Measurements from ENCODE around the gene IL12RB1.

The IL12RB1 gene

DNA sequence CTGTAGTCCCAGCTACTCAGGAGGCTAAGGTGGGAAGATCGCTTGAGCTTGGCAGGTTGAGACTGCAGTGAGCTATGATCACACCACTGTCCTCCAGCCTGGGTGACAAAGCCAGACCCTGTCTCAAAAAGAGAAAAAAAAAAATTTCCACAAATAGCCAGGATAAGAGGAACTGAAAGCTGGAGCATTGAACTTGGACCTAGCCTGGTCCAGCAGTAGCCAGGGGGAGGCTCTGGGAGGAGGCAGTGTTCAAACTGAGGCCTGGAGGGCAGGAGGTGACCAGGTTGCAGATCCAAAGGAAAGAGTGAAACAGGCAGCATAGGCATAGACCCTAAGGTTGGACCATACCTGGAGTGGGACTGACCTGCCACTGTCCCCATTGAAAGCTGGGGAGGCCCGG lies 39.4 kb upstream of the IL12RB1 start:
- no peak for TF ChIP-seq ZFX (IDR thresholded peaks at IDR 0.05; ENCODE audit: borderline replicate concordance)
- TF ChIP-seq, protein P1, sequence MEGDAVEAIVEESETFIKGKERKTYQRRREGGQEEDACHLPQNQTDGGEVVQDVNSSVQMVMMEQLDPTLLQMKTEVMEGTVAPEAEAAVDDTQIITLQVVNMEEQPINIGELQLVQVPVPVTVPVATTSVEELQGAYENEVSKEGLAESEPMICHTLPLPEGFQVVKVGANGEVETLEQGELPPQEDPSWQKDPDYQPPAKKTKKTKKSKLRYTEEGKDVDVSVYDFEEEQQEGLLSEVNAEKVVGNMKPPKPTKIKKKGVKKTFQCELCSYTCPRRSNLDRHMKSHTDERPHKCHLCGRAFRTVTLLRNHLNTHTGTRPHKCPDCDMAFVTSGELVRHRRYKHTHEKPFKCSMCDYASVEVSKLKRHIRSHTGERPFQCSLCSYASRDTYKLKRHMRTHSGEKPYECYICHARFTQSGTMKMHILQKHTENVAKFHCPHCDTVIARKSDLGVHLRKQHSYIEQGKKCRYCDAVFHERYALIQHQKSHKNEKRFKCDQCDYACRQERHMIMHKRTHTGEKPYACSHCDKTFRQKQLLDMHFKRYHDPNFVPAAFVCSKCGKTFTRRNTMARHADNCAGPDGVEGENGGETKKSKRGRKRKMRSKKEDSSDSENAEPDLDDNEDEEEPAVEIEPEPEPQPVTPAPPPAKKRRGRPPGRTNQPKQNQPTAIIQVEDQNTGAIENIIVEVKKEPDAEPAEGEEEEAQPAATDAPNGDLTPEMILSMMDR (IDR thresholded peaks at IDR 0.05): no peak
- H3K27ac ChIP-seq: no peak overlapping the region

DNA sequence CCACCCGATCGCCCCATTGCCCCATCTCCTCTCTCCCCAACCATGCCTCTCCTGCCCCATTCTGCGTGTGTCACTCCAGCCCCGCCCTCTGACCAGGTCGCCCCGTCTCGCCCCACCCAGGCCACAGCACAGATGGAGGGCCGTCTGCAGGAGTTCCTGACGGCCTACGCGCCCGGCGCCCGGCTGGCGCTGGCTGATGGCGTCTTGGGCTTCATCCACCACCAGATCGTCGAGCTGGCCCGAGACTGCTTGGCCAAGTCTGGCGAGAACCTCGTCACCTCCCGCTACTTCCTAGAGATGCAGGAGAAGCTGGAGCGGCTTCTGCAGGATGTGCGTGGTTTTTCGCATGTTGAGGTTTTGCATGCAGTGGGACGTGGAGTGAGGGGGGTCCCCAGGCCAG lies 37.1 kb upstream of the IL12RB1 start:
- no peak overlapping the region for H3K27ac ChIP-seq
- TF ChIP-seq ZFX (IDR thresholded peaks at IDR 0.05; ENCODE audit: borderline replicate concordance): no peak
- TF ChIP-seq, protein P1 (IDR thresholded peaks at IDR 0.05): no peak

DNA sequence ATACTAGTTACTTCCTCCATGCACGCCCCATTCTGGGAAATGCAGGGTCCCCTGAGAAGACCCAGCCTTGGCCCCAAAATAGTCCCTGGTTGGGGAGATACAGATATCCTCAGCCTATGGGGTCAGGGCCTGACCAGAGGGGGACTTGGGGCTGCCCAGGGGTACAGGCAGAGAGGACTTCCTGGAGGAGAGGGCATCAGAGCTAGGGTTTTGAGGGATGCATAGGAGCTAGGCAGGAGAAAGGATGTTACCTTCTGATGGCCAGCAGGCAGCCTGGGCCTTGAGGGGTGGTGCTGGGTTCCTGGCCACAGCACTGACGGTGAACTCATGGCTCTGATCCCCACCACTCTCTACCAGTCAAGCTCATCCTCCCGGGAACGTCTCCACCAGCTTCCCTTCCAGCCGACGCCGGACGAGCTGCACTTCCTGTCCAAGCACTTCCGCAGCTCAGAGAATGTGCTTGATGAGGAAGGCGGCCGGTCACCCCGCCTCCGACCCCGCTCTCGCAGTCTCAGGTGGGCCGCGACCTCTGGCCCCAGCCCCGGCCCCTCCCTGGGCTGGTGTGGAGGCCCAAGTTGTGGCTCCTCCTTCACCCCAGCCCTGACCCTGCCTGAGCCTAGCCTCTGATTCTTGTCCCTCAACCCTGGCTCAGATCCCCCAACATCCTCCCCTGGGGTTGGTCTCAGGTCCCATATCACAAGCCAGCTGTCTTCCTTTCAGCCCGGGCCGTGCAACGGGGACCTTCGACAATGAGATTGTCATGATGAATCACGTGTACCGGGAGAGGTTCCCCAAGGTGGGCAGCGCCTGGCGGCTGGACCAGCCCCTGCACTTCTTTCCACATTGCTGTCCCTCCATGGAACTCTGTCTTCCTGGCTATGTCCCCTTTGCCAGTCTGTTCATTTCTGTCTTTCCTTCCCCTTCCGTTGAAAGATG lies 36.4 kb upstream of the IL12RB1 start:
- no peak for TF ChIP-seq ZFX (IDR thresholded peaks at IDR 0.05; ENCODE audit: borderline replicate concordance)
- TF ChIP-seq, protein P1 (IDR thresholded peaks at IDR 0.05): no peak
- H3K27ac ChIP-seq: no peak overlapping the region

DNA sequence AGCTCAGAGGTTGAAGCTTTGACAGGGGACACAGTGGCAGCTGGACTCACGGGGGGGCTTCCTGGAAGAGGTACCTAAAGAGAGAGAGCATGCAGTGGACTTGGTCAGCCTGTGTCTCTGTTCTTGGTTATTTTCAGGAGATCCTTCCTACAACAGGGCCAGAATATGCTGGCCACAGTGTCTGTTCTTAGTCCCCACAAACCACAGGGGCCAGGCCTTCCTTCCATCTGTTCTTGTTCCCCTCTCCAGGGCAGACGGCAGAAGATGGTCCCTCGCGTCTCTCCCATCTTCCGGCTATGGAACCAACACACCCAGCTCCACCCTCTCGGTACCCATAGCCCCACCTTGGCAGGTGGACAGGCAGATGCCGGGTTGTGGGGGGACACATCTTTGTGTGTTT lies 35.7 kb upstream of the IL12RB1 start:
- TF ChIP-seq ZFX (IDR thresholded peaks at IDR 0.05; ENCODE audit: borderline replicate concordance): no peak
- TF ChIP-seq, protein P1 (IDR thresholded peaks at IDR 0.05): no peak
- no peak overlapping the region for H3K27ac ChIP-seq

DNA sequence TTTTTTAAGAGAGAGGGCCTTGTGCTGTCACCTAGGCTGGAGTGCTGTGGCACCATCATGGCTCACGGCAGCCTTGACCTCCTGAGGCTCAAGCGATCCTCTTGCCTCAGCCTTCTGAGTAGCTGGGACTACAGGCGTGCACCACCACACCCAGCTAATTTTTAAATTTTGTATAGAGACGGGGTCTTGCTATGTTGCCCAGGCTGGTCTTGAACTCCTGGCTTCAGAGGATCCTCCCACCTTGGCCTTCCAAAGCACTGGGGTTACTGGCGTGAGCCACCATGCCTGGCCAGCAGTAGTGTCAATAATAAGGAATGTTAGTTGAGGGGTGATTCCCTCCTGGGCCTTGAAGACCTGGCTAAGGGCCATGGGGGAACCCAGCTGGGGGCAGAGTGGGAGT lies 34.4 kb upstream of the IL12RB1 start:
- no peak overlapping the region for H3K27ac ChIP-seq
- TF ChIP-seq ZFX (IDR thresholded peaks at IDR 0.05; ENCODE audit: borderline replicate concordance): no peak
- TF ChIP-seq, protein P1 (IDR thresholded peaks at IDR 0.05): no peak

DNA sequence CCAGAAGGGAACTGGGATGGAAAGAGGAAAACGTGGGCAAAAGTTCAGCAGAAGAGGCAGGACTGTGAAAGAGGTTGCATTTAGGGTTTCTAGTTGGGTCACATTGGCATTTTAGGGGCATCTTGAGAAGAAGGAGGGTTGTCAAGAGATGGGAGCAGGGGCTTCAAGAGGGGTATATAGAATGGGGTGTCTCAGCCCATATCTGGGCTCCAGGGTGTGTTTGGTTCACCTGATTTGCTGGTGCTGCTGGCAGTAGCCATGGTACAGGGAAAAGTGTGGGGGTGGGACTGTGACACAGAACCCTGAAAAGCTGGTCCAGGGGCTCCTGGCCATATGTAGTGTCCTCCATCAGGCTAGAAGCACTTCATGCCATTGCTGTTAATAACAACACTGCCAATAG lies 33.4 kb upstream of the IL12RB1 start:
- TF ChIP-seq, protein P1 (IDR thresholded peaks at IDR 0.05): no peak
- no peak overlapping the region for H3K27ac ChIP-seq

DNA sequence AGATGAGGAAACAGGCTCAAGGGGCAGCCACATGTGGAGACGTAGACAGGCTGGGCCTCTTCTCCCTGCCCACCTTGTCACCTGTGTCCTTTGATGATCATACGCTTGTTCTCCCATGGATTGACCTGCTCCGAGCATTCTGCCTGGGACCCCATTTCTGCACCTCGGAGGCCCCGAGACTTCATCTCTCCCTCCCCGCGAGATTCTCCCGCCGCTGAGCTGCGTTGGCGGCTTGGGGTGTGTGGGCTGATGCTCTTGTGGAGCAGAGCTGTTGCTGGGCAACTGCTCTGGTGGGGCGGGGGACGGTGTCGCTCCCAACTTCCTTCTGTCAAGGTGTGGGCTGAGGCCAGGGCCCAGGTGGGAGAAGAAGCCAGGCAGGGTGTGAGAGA lies 33.0 kb upstream of the IL12RB1 start:
- no peak for TF ChIP-seq ZFX (IDR thresholded peaks at IDR 0.05; ENCODE audit: borderline replicate concordance)
- TF ChIP-seq, protein P1 (IDR thresholded peaks at IDR 0.05): no peak
- H3K27ac ChIP-seq: no peak overlapping the region

Measured in 22Rv1 (cell line).